Kidney (tissue), 14 donors: ENCODE measurements around the gene TLR6. TPM values are rescaled to one million over a fixed set of nuclear protein-coding genes. Genes with fewer than 3 reads are reported as not detected.

Source experiments
- DNase-seq, 5 donors: peaks; one replicate each; pipeline ENCODE4 v3.0.0-alpha.2; 2013 to 2020
- FAIRE-seq: peaks from 2 replicates; lab custom pipeline; 2012; peaks lifted over from hg19 to GRCh38; lab: Jason Lieb, UNC
- H3K27ac ChIP-seq, 2 donors: one replicate each; pipeline ENCODE4 v1.7.0; 2013; ENCODE audit warnings: low read depth in 2 of 2, low read length in 2 of 2, inconsistent platforms in 1 of 2
- H3K27me3 ChIP-seq: one replicate; pipeline ENCODE4 v1.7.1; 2013; ENCODE audit warnings: low read length, inconsistent platforms; ENCODE audit not compliant: control insufficient read depth, insufficient read depth
- H3K36me3 ChIP-seq, 3 donors: one replicate each; pipeline versions ENCODE4 v1.7.0 to v1.7.1; 2013; ENCODE audit warnings: low read length in 3 of 3, control low read depth in 1 of 3, inconsistent platforms in 1 of 3; ENCODE audit not compliant: insufficient read depth in 3 of 3, control insufficient read depth in 2 of 3
- H3K4me1 ChIP-seq, 3 donors: one replicate each; pipeline versions ENCODE4 v1.7.0 to v1.7.1; 2013; ENCODE audit warnings: low read length in 3 of 3, inconsistent platforms in 1 of 3, low read depth in 1 of 3; ENCODE audit not compliant: control insufficient read depth in 2 of 3, insufficient read depth in 2 of 3
- H3K4me3 ChIP-seq, 3 donors: one replicate each; pipeline versions ENCODE4 v1.7.0 to v1.8.1; 2013; ENCODE audit warnings: low read length in 3 of 3, control low read depth in 1 of 3, inconsistent platforms in 1 of 3
- H3K9ac ChIP-seq, 3 donors: one replicate each; pipeline versions ENCODE4 v1.7.0 to v1.7.1; 2013; ENCODE audit warnings: low read length in 3 of 3, control low read depth in 1 of 3, inconsistent platforms in 1 of 3
- H3K9me3 ChIP-seq, 3 donors: one replicate each; pipeline versions ENCODE4 v1.7.0 to v1.7.1; 2013; ENCODE audit warnings: low read length in 3 of 3, control low read depth in 1 of 3, inconsistent platforms in 1 of 3; ENCODE audit not compliant: control insufficient read depth in 2 of 3, insufficient read depth in 1 of 3
- CTCF ChIP-seq: IDR thresholded peaks from 3 replicates; pipeline ENCODE4 v1.5.1; 2012; ENCODE audit warnings: mild to moderate bottlenecking, moderate library complexity, borderline replicate concordance; ENCODE audit not compliant: insufficient read depth; ENCODE audit errors: extremely low read depth
- intact Hi-C: fragments of 100-400 bp; cut with DNase I; formaldehyde crosslinking; loops from one replicate; pipeline ENCODE4 v1.11.1; 2022
- polyA plus RNA-seq: library from polyadenylated mRNA; stranded (reverse); fragments of 350-450 nt; fragmentation: Illumina TruSeq; extraction: RNeasy Lipid Tissue Mini Kit (QIAGEN cat#74804); gene quantifications from one replicate; pipeline ENCODE4 v1.2.3, GENCODE V29; 2014; ENCODE audit warnings: low read depth, low replicate concordance; ENCODE audit not compliant: insufficient read depth
- total RNA-seq: library from RNA; stranded (reverse); fragmentation: NEBNext Ultra II Directional; extraction: Animal tissue kit (Norgen Biotek cat#: 25700); gene quantifications from one replicate; pipeline ENCODE4 v1.2.1, GENCODE V29; 2021
- donor health status: control.
- donor health status: control.
- donor health status: control.
- donor health status: control.
- donor health status: control.
- donor health status: DM: yes; HTN: yes; CAD: no.
- donor health status: Normal renal cell carcinoma (clear cell type).

Gene TLR6
- total and polyA plus RNA-seq, 2 donors from 2014 or later: 0.62 to 6.1 TPM

GRCh38 chr4:38846015-38846414 is 10.6 kb downstream of the TLR6 start:
- Histone ChIP-seq H3K4me3 (no peak overlapping the region), H3K27me3 (no peaks in the 10 kb centered on the region), H3K36me3 (no peaks in the 10 kb centered on the region), H3K27ac (no peak overlapping the region), H3K9ac (no peak overlapping the region), H3K4me1 (no peaks in the 10 kb centered on the region), H3K9me3 (no peaks in the 10 kb centered on the region)
- FAIRE-seq (no peak), DNase-seq (no peak)
- intact Hi-C loops: no loop called here
- TF ChIP-seq CTCF: no peak

DNA sequence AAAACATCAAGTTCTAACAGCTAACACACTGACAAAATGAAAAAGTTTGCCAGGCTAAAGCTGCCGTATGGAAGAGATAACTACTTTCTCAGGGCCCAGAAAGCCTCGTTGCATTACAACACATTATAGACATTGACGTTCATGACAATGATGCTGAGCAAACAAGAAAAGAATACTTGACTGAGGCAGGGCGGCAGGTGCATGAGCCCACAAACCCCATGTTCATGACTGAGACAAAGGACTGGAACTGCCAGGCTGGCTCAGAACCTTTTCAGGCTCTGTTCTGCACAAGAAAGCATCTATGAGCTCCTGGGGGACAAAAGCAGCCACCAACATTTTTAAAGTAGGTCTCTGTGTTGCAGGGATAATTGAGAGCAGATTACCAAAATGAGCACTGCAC is 13.6 kb downstream of the TLR6 start:
- Histone ChIP-seq H3K27ac (no peak overlapping the region), H3K4me1 (no peaks in the 10 kb centered on the region), H3K9ac (no peak overlapping the region), H3K36me3 (no peaks in the 10 kb centered on the region), H3K9me3 (no peaks in the 10 kb centered on the region), H3K27me3 (no peaks in the 10 kb centered on the region), H3K4me3 (no peak overlapping the region)
- TF ChIP-seq CTCF: no peak
- FAIRE-seq (no peak), DNase-seq (no peak)
- intact Hi-C loops: no loop called here

DNA sequence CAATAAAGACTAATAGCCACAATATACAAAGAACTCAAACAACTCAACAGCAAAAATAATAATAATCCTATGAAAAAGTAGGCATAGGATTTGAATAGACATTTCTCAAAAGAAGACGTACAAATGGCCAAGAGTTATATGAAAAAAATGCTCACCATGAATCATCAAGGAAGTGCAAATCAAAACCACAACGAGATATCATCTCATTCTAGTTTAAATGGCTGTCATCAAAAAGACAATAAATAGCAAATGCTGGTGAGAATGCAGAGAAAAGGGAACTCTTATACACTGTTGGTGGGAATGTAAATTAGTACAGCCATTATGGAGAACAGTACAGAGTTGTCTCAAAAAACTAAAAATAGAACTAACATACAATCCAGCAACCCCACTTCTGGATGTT is 18.8 kb downstream of the TLR6 start:
- Histone ChIP-seq H3K4me1 (no peaks in the 10 kb centered on the region), H3K27me3 (no peaks in the 10 kb centered on the region), H3K4me3 (no peak overlapping the region), H3K27ac (no peak overlapping the region), H3K36me3 (no peaks in the 10 kb centered on the region), H3K9ac (no peak overlapping the region), H3K9me3 (no peaks in the 10 kb centered on the region)
- DNase-seq: no peak
- FAIRE-seq: no peak
- intact Hi-C loops: no loop called here
- TF ChIP-seq CTCF: no peak

GRCh38 chr4:38837334-38837733 is 19.3 kb downstream of the TLR6 start:
- H3K27ac ChIP-seq: no peak overlapping the region
- DNase-seq (no peak), FAIRE-seq (no peak)
- no peak overlapping the region for H3K4me3 ChIP-seq
- H3K9me3 ChIP-seq: no peaks in the 10 kb centered on the region
- H3K9ac ChIP-seq: no peak overlapping the region
- TF ChIP-seq CTCF: no peak
- no peaks in the 10 kb centered on the region for H3K27me3 ChIP-seq
- intact Hi-C loops: no loop called here
- no peaks in the 10 kb centered on the region for H3K36me3 ChIP-seq
- H3K4me1 ChIP-seq: no peaks in the 10 kb centered on the region
